HEK293T (cell line): Measurements from ENCODE around the gene SLC25A23.

ENCODE experiments used
- FOXA1 ChIP-seq: fragments of 450-650 bp; IDR thresholded peaks from 2 replicates; pipeline ENCODE4 v1.6.1; 2016; ENCODE audit warnings: mild to moderate bottlenecking
- FOXK2 ChIP-seq: fragments of 450-650 bp; IDR thresholded peaks from 2 replicates; pipeline ENCODE4 v1.6.1; 2016; ENCODE audit warnings: mild to moderate bottlenecking
- NFRKB ChIP-seq: fragments of 450-650 bp; IDR thresholded peaks from 2 replicates; pipeline ENCODE4 v1.6.1; 2016; ENCODE audit warnings: mild to moderate bottlenecking, moderate library complexity

DNA sequence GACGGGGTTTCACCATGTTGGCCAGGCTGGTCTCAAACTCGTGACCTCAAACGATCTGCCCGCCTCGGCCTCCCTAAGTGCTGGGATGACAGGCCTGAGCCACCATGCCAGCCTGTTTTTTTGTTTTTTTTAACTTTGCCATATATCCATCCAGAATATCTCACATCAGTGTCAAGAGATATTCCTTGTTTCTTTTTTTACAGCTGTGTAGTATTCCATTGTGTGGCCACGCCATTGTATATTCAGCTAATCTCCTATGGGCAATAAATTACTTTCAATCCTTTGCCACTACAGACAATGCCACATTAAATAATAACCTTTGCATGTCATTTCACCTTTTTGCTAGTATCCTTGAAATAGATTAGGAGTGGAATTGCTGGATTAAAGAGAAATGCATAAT lies 50.2 kb downstream of the SLC25A23 start:
- TF ChIP-seq NFRKB = no peak
- TF ChIP-seq FOXK2 = no peak
- no peak for TF ChIP-seq FOXA1
